Measurements from ENCODE around the gene METTL9.
"Not testable (repeated sequence)": the region's sequence is repeated elsewhere in the genome, so short reads cannot be mapped to it uniquely, and the experiment has no call there.

GRCh38 chr16:21556651-21557241 lies 42.6 kb upstream of the METTL9 start:
- not testable (repeated sequence) for TF ChIP-seq ELF1 (IDR thresholded peaks at IDR 0.05; ENCODE audit: borderline replicate concordance, low read depth); CTCF (IDR thresholded peaks at IDR 0.05 in 2 of 3, conservative IDR thresholded peaks at IDR 0.05 in 1 of 3; ENCODE audit: borderline replicate concordance in 1 of 3, insufficient read depth in 1 of 3, low read depth in 2 of 3, low read length in 2 of 3); POLR2A (IDR thresholded peaks at IDR 0.05; ENCODE audit: borderline replicate concordance, extremely low read depth, insufficient read depth, insufficient read length); SP1 (IDR thresholded peaks at IDR 0.05; ENCODE audit: low read depth)
